Ureter (tissue), 1 donor: ENCODE data around the gene AGAP3. TPM values are rescaled to one million over a fixed set of nuclear protein-coding genes. Genes with fewer than 3 reads are reported as not detected.

ENCODE experiments used
- DNase-seq: peaks from one replicate; pipeline ENCODE4 v3.0.0-alpha.2; 2020; ENCODE audit warnings: low spot score
- total RNA-seq: library from RNA; stranded (reverse); gene quantifications from one replicate; pipeline ENCODE4 v1.2.4, GENCODE V29; 2023
- donor health status: DM: yes; HTN: yes; CAD: no.

The AGAP3 gene
- total RNA-seq, 1 donor from 2014 or later = 178 TPM

DNA sequence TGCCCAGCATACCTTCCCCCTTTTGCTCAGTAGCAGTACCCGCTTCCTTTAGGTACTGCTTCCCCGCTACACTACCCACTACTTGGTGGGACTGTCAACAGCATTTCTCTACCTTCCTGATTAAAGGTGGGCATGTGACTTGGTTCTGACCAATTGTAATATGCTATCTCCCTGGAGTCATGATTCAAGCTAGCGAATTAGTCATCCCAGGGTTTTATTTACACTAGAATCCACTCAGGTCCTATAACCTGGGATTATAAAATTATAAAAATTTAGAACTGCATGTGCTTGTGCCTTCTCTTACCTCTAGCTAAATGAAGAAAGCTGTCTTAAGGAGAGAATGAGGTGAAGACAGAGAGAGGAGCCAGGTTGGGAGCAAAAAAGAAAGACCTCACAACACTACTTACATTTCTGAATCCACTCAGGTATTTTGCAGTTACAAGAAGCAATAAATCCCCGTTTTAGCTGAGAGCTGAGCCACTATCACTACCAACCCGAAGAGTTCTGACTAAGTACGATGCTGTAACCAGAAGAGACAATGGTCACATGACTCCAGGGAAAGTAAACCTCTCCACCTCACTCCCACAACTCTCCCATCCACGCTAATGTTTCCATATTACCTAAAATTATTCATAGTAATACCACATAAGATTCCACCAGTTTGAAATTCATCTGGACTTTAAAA is 71.5 kb downstream of the AGAP3 start:
- no peak for DNase-seq

DNA sequence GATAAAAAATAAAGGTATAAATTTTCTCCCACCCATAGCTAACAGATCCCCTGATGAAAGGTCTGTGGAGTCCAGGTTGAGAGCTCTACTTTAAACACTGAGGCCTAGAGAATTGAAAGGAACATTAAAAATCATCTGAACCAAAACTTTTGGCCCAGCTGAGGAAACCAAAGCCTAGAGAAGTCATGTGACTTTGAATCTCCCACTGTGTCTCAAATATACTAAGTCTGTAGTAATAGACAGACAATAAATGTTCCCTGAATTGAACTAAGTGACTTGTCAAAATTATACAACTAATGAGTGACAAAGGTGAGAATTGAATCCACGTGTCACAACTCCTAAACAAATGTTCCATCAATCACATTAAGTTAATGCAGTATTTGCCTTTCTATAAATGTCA is 75.5 kb downstream of the AGAP3 start:
- no peak for DNase-seq

DNA sequence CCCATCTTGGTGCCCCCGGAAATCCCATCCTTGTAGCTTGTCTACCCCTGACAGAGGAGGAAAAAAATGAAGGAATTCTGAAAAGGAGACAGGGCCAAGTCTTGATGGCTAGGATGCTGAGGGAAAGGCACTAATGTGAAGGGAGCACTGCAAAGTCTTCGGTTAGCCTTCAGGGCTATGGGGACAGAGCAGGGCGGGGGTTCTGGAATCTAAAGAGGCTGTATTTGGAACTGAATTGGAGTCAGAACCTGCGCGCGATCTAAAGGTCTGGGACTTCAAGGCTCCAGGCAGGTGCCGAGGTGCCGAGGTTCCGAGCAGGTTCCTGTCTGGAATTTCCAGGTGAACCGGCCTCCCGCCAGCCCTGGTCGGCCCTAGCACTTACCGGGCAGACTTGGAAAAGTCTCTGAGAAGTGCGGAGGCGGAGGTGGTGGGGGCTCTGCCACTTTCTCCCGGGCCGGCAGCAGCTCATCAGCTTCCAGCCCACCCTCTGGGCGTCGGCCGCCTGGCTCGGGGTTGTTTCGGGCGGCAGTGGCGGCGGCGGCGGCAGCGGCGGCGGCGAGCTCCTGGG is 80.4 kb downstream of the AGAP3 start:
- no peak for DNase-seq

GRCh38 chr7:151167197-151167961 is 81.1 kb downstream of the AGAP3 start, which contains the start of gene GBX1:
Gene GBX1 (minus strand): TSS chr7:151167694. CDS start chr7:151167548, 146 bp downstream.
- no peak for DNase-seq

DNA sequence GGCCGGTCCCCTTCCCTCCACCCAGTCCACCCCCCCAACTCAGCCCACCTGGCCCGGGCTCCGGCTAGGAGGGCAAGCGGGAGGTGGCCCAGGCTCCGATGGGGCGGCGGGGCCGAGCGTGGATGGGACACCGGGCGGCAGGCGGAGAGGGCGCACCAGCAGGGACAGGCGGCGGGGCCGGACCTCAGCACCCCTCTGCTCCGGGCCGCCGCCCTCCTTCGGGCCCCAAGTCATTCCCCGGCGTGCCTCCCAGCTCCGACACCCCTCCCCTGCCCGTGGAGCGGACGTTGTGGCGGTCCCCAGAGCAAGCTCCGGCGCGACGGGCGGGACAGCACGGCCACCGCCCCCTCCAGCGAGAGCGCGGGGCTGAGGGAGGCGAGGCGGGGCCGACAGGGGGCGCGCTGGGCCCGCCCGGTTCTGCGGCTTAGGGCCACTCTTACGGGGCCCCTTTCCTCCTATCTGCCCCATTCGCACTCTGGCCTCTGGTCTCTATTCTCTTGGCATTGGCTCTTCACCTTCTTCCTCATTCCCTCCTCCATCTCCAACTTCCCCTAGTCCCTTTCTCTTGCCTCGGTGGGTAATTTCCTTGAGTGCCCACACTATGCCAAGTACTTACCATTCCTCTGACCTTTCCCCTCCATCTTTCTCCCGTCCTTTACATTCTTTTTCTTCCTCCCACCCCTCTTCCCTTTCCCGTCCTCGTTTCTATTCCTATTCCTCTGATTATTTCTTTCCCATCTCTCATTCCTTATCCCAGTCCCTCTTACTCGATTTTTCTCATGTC is 81.9 kb downstream of the AGAP3 start:
- DNase-seq = no peak

DNA sequence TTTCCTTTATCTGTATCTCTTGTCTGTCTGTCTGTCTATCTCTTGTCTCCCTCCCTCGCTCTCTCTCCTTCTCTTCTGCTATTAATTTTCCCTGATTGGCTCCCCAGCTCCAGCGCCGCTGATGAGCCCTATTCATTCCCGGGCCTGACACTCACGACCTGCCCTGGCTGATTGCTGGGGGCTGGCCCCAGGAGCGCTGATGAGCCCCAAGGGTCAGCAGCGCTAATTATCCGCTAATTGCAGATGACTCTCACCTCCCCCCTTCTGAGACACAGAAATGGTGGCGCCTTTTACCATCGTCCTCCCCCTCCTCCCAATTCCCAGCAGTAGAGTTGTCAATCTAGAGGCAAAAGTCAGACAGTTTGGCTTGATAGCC is 82.5 kb downstream of the AGAP3 start:
- DNase-seq = no peak

GRCh38 chr7:151172273-151173141 is 86.2 kb downstream of the AGAP3 start:
- peak; percentile 76 for DNase-seq

- no peak for DNase-seq
These were observed 87.3 kb downstream of the AGAP3 start for GRCh38 chr7:151173386-151174245.

DNA sequence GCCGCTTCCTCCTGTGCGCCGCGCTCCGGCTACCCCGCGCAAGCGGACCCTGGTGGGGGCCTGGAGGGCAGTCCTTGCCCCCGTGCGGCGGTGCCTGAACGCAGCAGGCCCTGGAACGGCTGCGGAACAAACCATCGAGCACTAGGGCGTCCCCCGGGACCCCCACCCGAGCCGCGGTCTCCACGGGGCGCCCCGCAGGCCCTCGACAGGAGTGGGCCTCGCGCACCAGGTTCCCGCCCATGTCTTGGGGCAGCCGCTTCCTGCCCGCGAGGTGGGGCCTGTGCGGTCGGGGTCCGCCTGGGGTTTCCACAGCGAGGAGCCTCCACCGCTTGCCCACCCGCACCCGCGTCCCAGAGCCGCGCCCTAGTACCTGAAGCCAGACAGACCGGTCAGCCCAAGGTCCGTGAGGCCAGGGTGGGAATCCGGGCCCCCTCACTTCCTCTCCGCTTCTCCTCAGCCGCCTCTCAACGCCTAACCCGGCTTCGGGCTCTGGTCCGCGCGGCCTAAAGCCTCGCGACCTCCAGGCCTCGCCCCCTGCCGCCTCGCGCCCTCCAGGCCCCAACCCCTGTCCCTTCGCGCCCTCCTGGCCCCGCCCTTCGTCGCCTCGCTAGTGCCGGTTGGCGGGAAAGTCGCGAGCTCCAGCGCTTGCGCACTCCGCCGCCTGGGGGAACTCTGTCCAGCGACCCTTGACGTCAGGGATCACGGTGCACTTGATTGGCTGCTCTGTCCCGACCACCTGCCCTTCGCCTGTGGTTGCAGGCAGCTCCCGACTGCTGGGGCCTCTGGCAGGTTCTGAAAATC is 88.2 kb downstream of the AGAP3 start:
- no peak for DNase-seq

DNA sequence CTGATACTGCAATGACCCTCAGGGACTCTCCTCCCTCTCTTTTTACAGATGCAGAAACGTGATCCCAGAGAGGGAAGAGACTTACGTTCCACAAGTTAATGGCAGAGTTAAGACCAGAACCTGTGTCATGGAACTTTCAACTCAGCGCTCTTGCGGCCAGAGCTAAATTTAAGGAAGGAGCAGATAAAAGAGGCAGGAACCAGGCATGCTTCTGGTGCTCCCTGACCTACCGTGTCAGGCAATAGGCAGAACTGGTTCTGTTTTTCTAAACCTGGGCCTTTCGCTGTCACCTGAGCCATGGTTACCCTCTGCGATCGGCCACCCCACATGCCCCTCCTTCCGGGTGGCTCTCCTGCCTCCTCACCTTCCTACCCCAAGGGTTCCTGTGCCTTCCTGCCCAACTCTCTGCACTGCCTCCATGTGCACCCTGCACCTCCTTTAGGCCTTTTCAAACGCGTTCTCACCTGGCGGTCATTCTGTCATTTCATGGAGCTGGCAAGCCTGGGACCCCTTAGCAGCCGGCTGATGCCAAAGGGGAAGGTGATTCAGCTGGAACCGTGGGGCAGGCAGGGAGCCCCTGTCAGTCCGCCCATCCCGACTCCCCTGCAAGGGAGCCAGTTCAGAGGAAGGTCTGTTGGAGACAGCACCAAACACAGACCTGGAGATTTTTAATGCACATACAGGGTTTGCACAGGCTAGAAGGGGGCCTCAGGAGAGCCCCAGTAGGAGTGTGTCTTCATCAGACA is 88.9 kb downstream of the AGAP3 start:
- no peak for DNase-seq

- no peak for DNase-seq
These were observed 89.6 kb downstream of the AGAP3 start for GRCh38 chr7:151175793-151176311.

DNA sequence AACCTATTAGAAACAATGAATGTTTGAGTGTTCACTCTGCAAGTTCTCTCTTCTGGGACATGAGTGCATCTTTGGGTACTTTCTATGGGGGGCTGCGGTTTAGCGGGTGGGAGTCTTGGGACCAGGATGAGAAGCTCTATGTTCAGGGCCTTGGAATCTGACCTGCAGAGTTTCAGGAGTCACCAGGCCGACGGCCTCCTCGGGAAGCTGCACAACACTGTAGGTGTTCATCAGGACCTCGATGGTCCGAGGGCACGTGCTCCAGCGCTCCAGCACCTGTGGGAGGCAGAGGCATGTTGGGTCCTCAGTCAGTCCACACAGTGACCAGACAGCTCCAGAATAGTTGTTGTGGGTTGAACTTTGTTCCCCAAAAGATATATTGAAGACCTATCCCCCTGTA is 90.1 kb downstream of the AGAP3 start:
- no peak for DNase-seq

DNA sequence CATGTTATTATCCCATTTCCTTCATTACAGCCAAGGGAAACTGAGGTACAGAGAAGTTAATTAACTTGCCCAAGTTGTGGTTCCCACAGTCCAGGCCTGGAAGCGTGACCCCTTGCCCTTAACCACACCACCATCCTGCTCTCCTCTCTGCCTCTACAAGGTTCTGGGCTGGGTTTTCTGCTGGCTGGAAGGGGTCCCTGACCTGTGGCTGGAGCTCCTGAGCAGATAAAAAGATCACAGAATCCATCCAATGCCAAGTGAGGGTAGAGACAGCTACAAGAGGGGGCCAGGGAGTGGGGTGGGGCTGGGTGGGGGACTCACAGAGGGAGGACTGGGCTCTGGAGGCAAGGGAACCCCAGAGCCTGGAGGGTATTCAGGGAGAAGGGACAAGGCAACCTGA is 91.0 kb downstream of the AGAP3 start:
- no peak for DNase-seq

DNA sequence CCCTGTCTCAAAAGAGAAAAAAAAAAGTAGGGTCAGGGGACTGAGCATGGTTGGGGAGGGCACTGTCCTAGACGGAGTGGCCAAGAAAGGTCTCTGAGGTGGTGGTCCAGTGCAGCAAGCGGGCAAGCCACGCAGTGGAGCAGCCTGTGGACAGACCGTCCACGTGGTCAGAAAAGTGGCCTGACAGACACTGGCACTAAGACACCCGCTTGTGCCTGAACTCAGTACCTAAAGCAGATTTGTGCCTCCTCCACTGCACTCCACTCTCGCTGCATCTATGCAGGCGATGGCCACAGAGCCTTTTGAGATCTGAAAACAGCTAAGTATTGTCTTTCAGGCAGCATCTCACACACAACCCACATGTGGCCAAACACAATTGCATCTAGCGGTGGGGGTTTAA is 92.0 kb downstream of the AGAP3 start:
- no peak for DNase-seq

DNA sequence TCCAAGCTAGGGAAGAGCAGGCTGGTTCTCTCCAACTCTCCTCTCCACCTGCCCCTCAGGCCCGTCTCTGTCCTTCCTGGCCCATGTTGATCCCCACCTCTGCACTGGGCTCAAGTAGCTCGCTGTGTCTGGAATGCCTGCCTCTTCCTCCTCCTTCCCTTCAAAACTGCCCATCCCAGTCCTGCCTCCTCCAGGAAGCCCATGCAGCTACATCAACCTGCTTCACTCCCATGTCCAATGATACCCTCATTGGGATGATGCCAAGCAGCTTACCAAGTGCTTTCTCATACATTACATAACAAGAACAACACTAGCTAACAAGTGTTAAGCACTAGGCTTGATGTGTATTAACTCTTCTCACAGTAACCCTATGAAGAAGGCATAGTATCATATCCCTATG is 92.6 kb downstream of the AGAP3 start:
- no peak for DNase-seq

GRCh38 chr7:151179287-151179860 is 93.1 kb downstream of the AGAP3 start:
- no peak for DNase-seq

DNA sequence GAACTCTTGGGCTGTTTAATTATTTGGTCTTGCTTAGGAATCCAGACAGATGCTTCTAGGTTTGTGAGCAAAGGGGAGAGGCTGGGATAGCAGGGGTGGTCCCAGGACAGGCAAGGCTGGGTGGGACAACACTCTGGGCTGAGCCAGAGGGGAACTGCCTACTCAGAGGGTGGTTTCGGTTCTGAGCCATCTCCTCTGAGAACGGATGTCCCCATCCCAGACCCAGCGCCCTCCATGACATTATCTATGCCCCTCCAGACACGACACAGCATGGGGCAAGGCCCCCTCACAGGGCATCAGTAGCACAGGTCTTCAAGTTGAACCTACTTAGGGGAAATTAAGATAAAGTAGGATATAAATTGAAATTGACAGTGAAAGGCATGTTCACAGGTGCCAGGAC is 93.7 kb downstream of the AGAP3 start:
- DNase-seq = no peak

- no peak for DNase-seq
These were observed 94.7 kb downstream of the AGAP3 start for GRCh38 chr7:151181011-151181431.
